Keratinocyte (primary cell): ENCODE measurements around the gene SCARF2.

Experiments
- EZH2 ChIP-seq: IDR thresholded peaks from one replicate; pipeline ENCODE4 v1.6.1; 2012; ENCODE audit warnings: inconsistent platforms, mild to moderate bottlenecking, low read length, moderate library complexity
- TF ChIP-seq, protein P1 (sequence below), 3 experiments: IDR thresholded peaks in 1 of 3; conservative IDR thresholded peaks in 1 of 3; optimal IDR thresholded peaks in 1 of 3; 2 replicates in 2 of 3; 3 replicates in 1 of 3; pipeline versions ENCODE3 to v1.5.1; 2011; ENCODE audit warnings: low read length in 3 of 3, mild to moderate bottlenecking in 3 of 3, moderate library complexity in 2 of 3, control low read depth in 1 of 3, inconsistent platforms in 1 of 3; ENCODE audit not compliant: insufficient read depth in 2 of 3; ENCODE audit errors: extremely low read depth in 1 of 3

DNA sequence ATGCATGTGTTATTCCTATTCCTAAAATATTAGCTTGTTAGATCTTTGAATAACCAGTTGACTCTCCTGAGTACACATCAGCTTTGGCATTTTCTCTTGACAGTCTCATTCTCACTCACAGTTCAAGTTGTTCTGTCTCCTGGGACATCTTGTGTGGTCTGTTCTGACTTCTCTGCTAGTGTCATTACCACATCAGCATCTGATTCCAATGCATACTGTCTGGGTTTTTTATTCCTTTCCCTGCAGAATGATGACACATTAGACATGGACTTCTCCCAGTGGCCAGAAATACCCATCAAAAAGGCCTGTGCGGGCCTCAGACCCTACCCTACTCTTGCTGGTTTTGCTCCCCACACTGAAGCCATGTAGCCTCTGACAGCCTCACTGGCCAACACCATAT lies 41.0 kb downstream of the SCARF2 start:
- TF ChIP-seq, protein P1, sequence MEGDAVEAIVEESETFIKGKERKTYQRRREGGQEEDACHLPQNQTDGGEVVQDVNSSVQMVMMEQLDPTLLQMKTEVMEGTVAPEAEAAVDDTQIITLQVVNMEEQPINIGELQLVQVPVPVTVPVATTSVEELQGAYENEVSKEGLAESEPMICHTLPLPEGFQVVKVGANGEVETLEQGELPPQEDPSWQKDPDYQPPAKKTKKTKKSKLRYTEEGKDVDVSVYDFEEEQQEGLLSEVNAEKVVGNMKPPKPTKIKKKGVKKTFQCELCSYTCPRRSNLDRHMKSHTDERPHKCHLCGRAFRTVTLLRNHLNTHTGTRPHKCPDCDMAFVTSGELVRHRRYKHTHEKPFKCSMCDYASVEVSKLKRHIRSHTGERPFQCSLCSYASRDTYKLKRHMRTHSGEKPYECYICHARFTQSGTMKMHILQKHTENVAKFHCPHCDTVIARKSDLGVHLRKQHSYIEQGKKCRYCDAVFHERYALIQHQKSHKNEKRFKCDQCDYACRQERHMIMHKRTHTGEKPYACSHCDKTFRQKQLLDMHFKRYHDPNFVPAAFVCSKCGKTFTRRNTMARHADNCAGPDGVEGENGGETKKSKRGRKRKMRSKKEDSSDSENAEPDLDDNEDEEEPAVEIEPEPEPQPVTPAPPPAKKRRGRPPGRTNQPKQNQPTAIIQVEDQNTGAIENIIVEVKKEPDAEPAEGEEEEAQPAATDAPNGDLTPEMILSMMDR (optimal IDR thresholded peaks at IDR 0.05 in 1 of 3, IDR thresholded peaks at IDR 0.05 in 1 of 3, conservative IDR thresholded peaks at IDR 0.05 in 1 of 3; ENCODE audit: extremely low read depth in 1 of 3, insufficient read depth in 2 of 3, low read length in 3 of 3) = no peak
- TF ChIP-seq EZH2 = no peak
